NK-92 treated with Interleukin-12 subunit alpha and Interleukin-12 subunit beta, amount 100 ng/mL, for 24 hours (cell line): ENCODE measurements around the gene CD226.

Source experiments
- DNase-seq: peaks from one replicate; lab custom pipeline; 2025; lab: John Stamatoyannopoulos, UW

Gene CD226

GRCh38 chr18:69814861-69815385 is 132.8 kb downstream of the CD226 start:
- DNase-seq: no peak

- DNase-seq: no peak
These were observed 134.1 kb downstream of the CD226 start for GRCh38 chr18:69813559-69813958.

GRCh38 chr18:69808399-69808798 is 139.3 kb downstream of the CD226 start:
- DNase-seq: no peak

GRCh38 chr18:69804776-69805501 is 142.7 kb downstream of the CD226 start:
- no peak for DNase-seq
